Right lobe of liver (tissue), 6 donors: Measurements from ENCODE around the gene GTF3C2. TPM values are rescaled to one million over a fixed set of nuclear protein-coding genes. Genes with fewer than 3 reads are reported as not detected.

ENCODE experiments used
- ATAC-seq, 4 donors: fragments of 200-7000 bp; cut with Tn5 transposase; one replicate each; pipeline ENCODE4 v1.9.1; 2020; ENCODE audit warnings: mild to moderate bottlenecking in 4 of 4, moderate library complexity in 4 of 4
- DNase-seq, 3 donors: peaks; one replicate each; pipeline ENCODE4 v3.0.0-alpha.2; 2020
- H3K27ac ChIP-seq, 3 donors: fragments of 200-600 bp; one replicate each; pipeline ENCODE4 v1.8.0; 2022
- H3K27me3 ChIP-seq, 2 donors: fragments of 200-600 bp; one replicate each; pipeline ENCODE4 v1.8.0; 2022
- H3K36me3 ChIP-seq, 4 donors: fragments of 200-600 bp; sonication (generic) in 1 of 4; one replicate each; pipeline versions ENCODE4 v1.5.1 to v1.8.0; 2017 to 2022; ENCODE audit warnings: control low read depth in 1 of 4
- H3K4me1 ChIP-seq, 4 donors: fragments of 200-600 bp; sonication (generic) in 1 of 4; one replicate each; pipeline versions ENCODE4 v1.5.1 to v1.8.0; 2017 to 2022; ENCODE audit warnings: control low read depth in 1 of 4
- H3K4me3 ChIP-seq, 3 donors: fragments of 200-600 bp; one replicate each; pipeline ENCODE4 v1.8.0; 2022
- H3K9me3 ChIP-seq, 4 donors: fragments of 200-600 bp; sonication (generic) in 1 of 4; one replicate each; pipeline versions ENCODE4 v1.5.1 to v1.8.0; 2017 to 2022; ENCODE audit warnings: control low read depth in 1 of 4
- CTCF ChIP-seq, 4 donors: fragments of 200-600 bp in 3 of 4; fragments of 450-650 bp in 1 of 4; IDR thresholded peaks; one replicate each; pipeline versions ENCODE4 v1.5.1 to v1.8.0; 2016 to 2022; ENCODE audit warnings: antibody characterized with exemption in 4 of 4, mild to moderate bottlenecking in 2 of 4
- POLR2A ChIP-seq: fragments of 450-650 bp; IDR thresholded peaks from one replicate; pipeline ENCODE4 v1.6.1; 2017; ENCODE audit warnings: antibody characterized with exemption, mild to moderate bottlenecking
- WGBS: methylation state at CpG from one replicate; pipeline ENCODE4 v1.1.6; 2018; ENCODE audit warnings: low coverage, low lambda C conversion rate; ENCODE audit not compliant: insufficient coverage; ENCODE audit errors: missing lambda C conversion rate; 5-methylcytosine and 5-hydroxymethylcytosine counted together
- intact Hi-C, 2 donors: fragments of 100-400 bp; cut with DNase I; formaldehyde crosslinking; loops; one replicate each; pipeline versions ENCODE4 v1.11.2 to v1.14.1; 2022
- total RNA-seq, 6 experiments: library from RNA; depleted of rRNA in 2 of 6; stranded (reverse); fragments of >200 nt in 2 of 6; fragmentation: NEBNext Ultra II Directional in 3 of 6; extraction: Animal tissue kit (Norgen Biotek cat#: 25700) in 3 of 6; gene quantifications; one replicate each; pipeline versions ENCODE4 v1.1.0 to v1.2.4, GENCODE V29; 2016 to 2023
- donor health status: DM: no; HTN: yes; CAD: no.
- donor health status: DM: no; HTN: no; CAD: no.
- donor health status: DM: no; HTN: no; CAD: no.
- donor health status: DM: no; HTN: yes; CAD: no.
- donor health status: DM: no; HTN: yes; CAD: no.

Gene GTF3C2
- total RNA-seq, 6 experiments from 2014 or later: 13.4 to 20.1 (median 16.8) TPM

- WGBS: 76% methylated on average over 4 of the region's 12 CpGs
- no peak for DNase-seq
- H3K4me3 ChIP-seq: no peak overlapping the region
- no peaks in the 10 kb centered on the region for H3K27me3 ChIP-seq
- intact Hi-C loops: loop anchor here in 1 of 2 donors (10.0 kb wide), 1 partner anchor 48 kb away; no protein-coding TSS in a partner anchor
- no peaks in the 10 kb centered on the region for H3K36me3 ChIP-seq
- TF ChIP-seq CTCF (IDR thresholded peaks at IDR 0.05) (no peak), POLR2A (no peak)
- no peak for ATAC-seq
- H3K4me1 ChIP-seq: peaks cover 0 to 14% (median 6%) of the 10 kb centered on the region in 4 donors
- H3K27ac ChIP-seq: no peak overlapping the region
- H3K9me3 ChIP-seq: no peaks in the 10 kb centered on the region
Measured at GRCh38 chr2:27316655-27317412, 39.7 kb downstream of the GTF3C2 start.

GRCh38 chr2:27315122-27315521 lies 41.4 kb downstream of the GTF3C2 start:
- no peak overlapping the region for H3K4me3 ChIP-seq
- intact Hi-C loops: loop anchor here in 1 of 2 donors (10.0 kb wide), 1 partner anchor 50 kb away; no protein-coding TSS in a partner anchor
- no peak for DNase-seq
- WGBS: 77% methylated on average over 8 of the region's 8 CpGs
- no peaks in the 10 kb centered on the region for H3K36me3 ChIP-seq
- no peaks in the 10 kb centered on the region for H3K4me1 ChIP-seq
- no peak for ATAC-seq
- H3K9me3 ChIP-seq: no peaks in the 10 kb centered on the region
- H3K27ac ChIP-seq: no peak overlapping the region
- no peak for TF ChIP-seq POLR2A
- TF ChIP-seq CTCF (IDR thresholded peaks at IDR 0.05): no peak
- no peaks in the 10 kb centered on the region for H3K27me3 ChIP-seq

- H3K27ac ChIP-seq: no peak overlapping the region
- no peaks in the 10 kb centered on the region for H3K4me1 ChIP-seq
- no peaks in the 10 kb centered on the region for H3K36me3 ChIP-seq
- intact Hi-C loops: loop anchor here in 1 of 2 donors (10.0 kb wide), 1 partner anchor 50 kb away; no protein-coding TSS in a partner anchor
- no peak for TF ChIP-seq CTCF (IDR thresholded peaks at IDR 0.05)
- ATAC-seq: no peak
- H3K9me3 ChIP-seq: no peaks in the 10 kb centered on the region
- no peak for DNase-seq
- no peaks in the 10 kb centered on the region for H3K27me3 ChIP-seq
- no peak overlapping the region for H3K4me3 ChIP-seq
- 88% methylated on average over 4 of the region's 9 CpGs for WGBS
Measured at GRCh38 chr2:27314709-27315108, 41.9 kb downstream of the GTF3C2 start.

- Histone ChIP-seq H3K36me3 (no peaks in the 10 kb centered on the region), H3K9me3 (no peaks in the 10 kb centered on the region), H3K27me3 (peaks cover 0 to 6% of the 10 kb centered on the region in 2 donors), H3K4me3 (no peak overlapping the region), H3K27ac (no peak overlapping the region), H3K4me1 (no peaks in the 10 kb centered on the region)
- 80% methylated on average over 4 of the region's 8 CpGs for WGBS
- ATAC-seq: no peak
- TF ChIP-seq POLR2A: no peak
- TF ChIP-seq CTCF (IDR thresholded peaks at IDR 0.05): no peak
- intact Hi-C loops: loop anchor here in 1 of 2 donors (10.0 kb wide), 1 partner anchor 51 kb away; no protein-coding TSS in a partner anchor
- DNase-seq: no peak
Measured at GRCh38 chr2:27313882-27314645, 42.5 kb downstream of the GTF3C2 start.
